ENCODE measurements around the gene ARID1B. TPM values are rescaled to one million over a fixed set of nuclear protein-coding genes. Genes with fewer than 3 reads are reported as not detected.
A peak's percentile ranks its signal among the peaks of the same experiment; 100 is the strongest.

ARID1B gene
- total RNA-seq, 1 donor from 2014 or later, result 155 TPM

DNA sequence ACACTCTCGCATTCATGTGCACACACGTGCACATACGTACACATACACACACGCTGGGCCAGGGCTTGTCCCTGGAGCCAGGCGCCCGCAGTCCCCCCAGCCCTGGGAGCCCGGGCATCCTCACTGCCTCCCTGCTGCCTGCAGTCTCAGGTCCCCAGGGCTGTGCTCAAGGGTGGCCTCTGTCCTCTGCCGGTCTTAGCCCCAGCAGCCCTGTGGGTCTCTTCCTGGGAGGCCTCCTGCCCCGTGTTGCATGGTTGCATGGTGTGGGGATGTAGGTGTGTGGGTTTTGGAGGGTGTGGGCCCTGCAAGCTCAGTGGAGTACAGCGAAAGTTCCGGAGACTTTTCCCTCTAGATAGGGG, 444.6 kb downstream of the ARID1B start:
- TF ChIP-seq, protein P1, sequence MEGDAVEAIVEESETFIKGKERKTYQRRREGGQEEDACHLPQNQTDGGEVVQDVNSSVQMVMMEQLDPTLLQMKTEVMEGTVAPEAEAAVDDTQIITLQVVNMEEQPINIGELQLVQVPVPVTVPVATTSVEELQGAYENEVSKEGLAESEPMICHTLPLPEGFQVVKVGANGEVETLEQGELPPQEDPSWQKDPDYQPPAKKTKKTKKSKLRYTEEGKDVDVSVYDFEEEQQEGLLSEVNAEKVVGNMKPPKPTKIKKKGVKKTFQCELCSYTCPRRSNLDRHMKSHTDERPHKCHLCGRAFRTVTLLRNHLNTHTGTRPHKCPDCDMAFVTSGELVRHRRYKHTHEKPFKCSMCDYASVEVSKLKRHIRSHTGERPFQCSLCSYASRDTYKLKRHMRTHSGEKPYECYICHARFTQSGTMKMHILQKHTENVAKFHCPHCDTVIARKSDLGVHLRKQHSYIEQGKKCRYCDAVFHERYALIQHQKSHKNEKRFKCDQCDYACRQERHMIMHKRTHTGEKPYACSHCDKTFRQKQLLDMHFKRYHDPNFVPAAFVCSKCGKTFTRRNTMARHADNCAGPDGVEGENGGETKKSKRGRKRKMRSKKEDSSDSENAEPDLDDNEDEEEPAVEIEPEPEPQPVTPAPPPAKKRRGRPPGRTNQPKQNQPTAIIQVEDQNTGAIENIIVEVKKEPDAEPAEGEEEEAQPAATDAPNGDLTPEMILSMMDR (IDR thresholded peaks at IDR 0.05; ENCODE audit: unreplicated experiment), result no peak
- Mint-ChIP-seq H3K9me3 (no peaks in the 10 kb centered on the region), H3K4me3 (peak overlapping the region; percentile 30), H3K4me1 (peaks cover 39% of the 10 kb centered on the region), H3K36me3 (no peaks in the 10 kb centered on the region), H3K27me3 (ENCODE audit: low read depth) (no peaks in the 10 kb centered on the region), H3K27ac (no peak overlapping the region)
- DNase-seq (ENCODE audit: low spot score in 2 of 2, unreplicated experiment in 2 of 2), result no peak

DNA sequence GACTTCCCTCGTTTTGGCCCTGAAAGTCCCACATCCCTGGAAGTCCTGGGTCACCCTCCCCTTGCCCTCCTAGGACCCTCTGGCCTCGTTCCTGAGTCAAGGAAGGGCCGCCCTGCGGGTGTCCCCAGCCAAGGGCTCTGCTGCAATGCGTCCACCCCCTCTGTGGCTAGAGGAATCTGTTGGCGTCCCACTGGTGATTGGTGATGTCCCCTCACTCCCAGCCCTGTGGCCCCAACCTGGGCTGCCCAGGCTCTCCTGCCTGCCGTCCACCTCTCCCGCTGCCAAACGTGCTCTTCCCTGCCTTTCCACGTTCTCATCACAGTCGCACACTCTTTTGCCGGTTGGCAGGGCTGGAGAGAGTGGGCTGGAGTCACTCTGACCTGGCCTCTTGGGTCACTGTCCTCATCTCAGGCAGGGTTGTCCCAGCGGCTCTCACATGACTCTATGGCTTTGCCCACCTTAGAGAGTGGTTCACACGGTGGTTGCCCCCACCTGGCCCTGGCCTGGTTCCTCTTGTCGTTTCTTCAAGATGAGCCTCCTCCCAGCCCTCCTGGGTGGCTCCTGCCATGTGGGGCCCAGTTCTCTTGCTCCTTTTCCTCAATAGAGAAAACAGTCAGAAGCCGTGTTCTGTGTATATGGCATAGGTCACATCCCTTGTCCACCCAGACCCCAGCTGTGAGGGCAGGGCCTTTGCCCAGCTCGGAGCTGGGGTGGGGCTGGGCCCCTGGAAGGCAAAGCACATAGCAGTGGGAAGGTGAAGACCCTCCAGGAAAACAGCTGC, 445.2 kb downstream of the ARID1B start:
- peaks cover 42% of the 10 kb centered on the region for H3K4me1 Mint-ChIP-seq
- TF ChIP-seq, protein P1 (IDR thresholded peaks at IDR 0.05; ENCODE audit: unreplicated experiment), result no peak
- no peak overlapping the region for H3K27ac Mint-ChIP-seq
- H3K4me3 Mint-ChIP-seq, result no peak overlapping the region
- DNase-seq (ENCODE audit: low spot score in 2 of 2, unreplicated experiment in 2 of 2), result no peak
- no peaks in the 10 kb centered on the region for H3K36me3 Mint-ChIP-seq
- no peaks in the 10 kb centered on the region for H3K9me3 Mint-ChIP-seq
- no peaks in the 10 kb centered on the region for H3K27me3 Mint-ChIP-seq (ENCODE audit: low read depth)

DNA sequence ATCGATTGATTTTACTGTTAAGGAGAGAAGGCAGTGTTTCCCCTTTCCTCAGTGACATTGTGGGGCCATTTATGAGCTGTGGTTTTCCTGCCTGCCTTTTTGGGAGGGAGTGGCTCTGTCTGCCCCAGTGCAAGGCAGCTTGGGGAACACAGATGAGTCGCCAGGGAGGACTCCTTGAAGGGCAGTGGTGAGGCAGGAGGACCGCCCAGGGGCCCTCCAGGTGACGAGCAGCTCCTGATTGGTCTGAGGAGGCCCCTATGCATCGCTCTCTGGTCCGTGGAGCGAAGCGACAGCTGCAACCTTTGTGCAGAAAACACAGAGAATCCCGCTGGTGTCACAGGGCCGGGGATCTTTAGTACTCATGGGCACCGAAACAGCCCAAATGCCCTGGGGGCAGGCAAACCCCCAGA, 445.8 kb downstream of the ARID1B start:
- Mint-ChIP-seq H3K4me3 (no peak overlapping the region), H3K27me3 (ENCODE audit: low read depth) (no peaks in the 10 kb centered on the region), H3K9me3 (no peaks in the 10 kb centered on the region), H3K27ac (no peak overlapping the region), H3K4me1 (peaks cover 42% of the 10 kb centered on the region), H3K36me3 (no peaks in the 10 kb centered on the region)
- TF ChIP-seq, protein P1 (IDR thresholded peaks at IDR 0.05; ENCODE audit: unreplicated experiment), result no peak
- DNase-seq (ENCODE audit: low spot score in 2 of 2, unreplicated experiment in 2 of 2), result no peak

DNA sequence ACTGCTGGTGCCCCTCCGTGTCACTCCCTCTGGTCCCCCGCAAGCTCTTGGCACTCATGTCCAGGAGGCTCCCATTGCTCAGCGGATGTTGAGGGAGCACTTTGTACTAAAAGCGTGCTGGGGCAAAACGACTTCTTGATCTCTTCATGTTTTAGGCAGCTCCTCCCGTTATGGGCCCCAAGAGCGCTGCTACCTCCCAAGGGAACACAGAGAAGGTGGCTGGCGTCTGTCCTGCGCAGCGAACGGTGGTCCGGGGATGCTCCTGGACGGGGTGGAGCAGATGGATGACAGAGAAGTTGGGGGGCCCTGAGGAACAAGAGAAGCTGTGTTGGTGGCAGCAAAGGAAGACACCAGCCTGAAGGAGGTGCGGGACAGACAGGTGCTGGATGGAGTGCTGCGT, 446.3 kb downstream of the ARID1B start:
- Mint-ChIP-seq H3K4me1 (peaks cover 42% of the 10 kb centered on the region), H3K36me3 (no peaks in the 10 kb centered on the region), H3K9me3 (no peaks in the 10 kb centered on the region), H3K27me3 (ENCODE audit: low read depth) (no peaks in the 10 kb centered on the region), H3K4me3 (no peak overlapping the region), H3K27ac (no peak overlapping the region)
- no peak for DNase-seq (ENCODE audit: low spot score in 2 of 2, unreplicated experiment in 2 of 2)
- TF ChIP-seq, protein P1 (IDR thresholded peaks at IDR 0.05; ENCODE audit: unreplicated experiment), result no peak

DNA sequence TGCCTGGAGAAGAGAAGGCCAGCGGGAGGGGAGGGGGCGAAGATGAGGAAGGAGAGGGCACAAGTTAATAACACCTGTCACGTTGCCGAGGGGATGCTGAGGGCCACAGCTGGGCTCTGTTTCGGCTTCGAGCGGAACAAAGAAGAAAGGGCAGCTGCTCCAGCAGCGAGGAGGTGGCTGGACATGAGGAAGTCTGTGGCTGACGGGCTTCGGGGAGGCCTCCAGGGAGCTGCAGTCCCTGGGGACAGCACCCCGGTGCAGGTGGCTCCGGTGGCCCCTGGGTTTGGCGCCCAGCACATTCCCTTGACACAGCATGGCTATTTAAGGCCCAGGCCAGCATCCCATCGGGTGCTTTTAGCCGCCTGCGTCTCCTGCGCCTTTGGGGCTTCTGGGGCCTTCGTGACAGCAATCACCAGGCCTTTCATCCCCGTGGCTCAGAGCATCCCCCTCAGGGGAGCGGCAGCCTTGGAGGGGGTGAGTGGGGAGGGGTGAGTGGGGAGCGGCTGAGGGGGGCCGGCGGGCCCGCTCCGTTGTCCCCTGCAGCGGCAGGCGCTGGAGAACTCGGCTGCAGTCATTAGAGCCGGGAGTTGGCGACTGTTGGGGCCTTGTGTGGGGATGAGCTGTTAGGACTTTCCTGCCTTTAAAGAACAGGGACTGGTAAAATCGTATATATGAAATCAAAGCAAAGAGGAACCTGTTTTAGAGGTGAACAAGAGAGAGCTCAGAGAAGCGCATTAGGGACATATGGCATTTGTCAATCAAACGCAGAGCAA, 447.2 kb downstream of the ARID1B start:
- Mint-ChIP-seq H3K4me3 (no peak overlapping the region), H3K9me3 (no peaks in the 10 kb centered on the region), H3K27me3 (ENCODE audit: low read depth) (no peaks in the 10 kb centered on the region), H3K27ac (no peak overlapping the region), H3K4me1 (peaks cover 48% of the 10 kb centered on the region), H3K36me3 (no peaks in the 10 kb centered on the region)
- no peak for DNase-seq (ENCODE audit: low spot score in 2 of 2, unreplicated experiment in 2 of 2)
- TF ChIP-seq, protein P1 (IDR thresholded peaks at IDR 0.05; ENCODE audit: unreplicated experiment), result no peak
